ENCODE results near the gene CYTH4.

- TF ChIP-seq CTCF (IDR thresholded peaks at IDR 0.05; ENCODE audit: poor library complexity, severe bottlenecking): no peak
- TF ChIP-seq EP300 (conservative IDR thresholded peaks at IDR 0.05; ENCODE audit: poor library complexity, severe bottlenecking): no peak
- no peak for TF ChIP-seq REST (IDR thresholded peaks at IDR 0.05; ENCODE audit: borderline replicate concordance)
- TF ChIP-seq EZH2 (IDR thresholded peaks at IDR 0.05; ENCODE audit: borderline replicate concordance, insufficient read depth, low read length, poor library complexity, severe bottlenecking): no peak
- no peak for TF ChIP-seq POLR2AphosphoS5 (IDR thresholded peaks at IDR 0.05)
- no peak for TF ChIP-seq SMC3 (conservative IDR thresholded peaks at IDR 0.05; ENCODE audit: poor library complexity)
- no peak for TF ChIP-seq TAF1 (IDR thresholded peaks at IDR 0.05; ENCODE audit: low read depth)
- no peak for TF ChIP-seq MXI1 (conservative IDR thresholded peaks at IDR 0.05; ENCODE audit: poor library complexity, severe bottlenecking)
Measured at GRCh38 chr22:37239336-37240239, 42.7 kb upstream of the CYTH4 start.

All from neural cell (in vitro differentiated cells).